ENCODE measurements around the gene HMGN1.

GRCh38 chr21:39300587-39300986 lies 48.3 kb downstream of the HMGN1 start:
- TF ChIP-seq, protein P1, sequence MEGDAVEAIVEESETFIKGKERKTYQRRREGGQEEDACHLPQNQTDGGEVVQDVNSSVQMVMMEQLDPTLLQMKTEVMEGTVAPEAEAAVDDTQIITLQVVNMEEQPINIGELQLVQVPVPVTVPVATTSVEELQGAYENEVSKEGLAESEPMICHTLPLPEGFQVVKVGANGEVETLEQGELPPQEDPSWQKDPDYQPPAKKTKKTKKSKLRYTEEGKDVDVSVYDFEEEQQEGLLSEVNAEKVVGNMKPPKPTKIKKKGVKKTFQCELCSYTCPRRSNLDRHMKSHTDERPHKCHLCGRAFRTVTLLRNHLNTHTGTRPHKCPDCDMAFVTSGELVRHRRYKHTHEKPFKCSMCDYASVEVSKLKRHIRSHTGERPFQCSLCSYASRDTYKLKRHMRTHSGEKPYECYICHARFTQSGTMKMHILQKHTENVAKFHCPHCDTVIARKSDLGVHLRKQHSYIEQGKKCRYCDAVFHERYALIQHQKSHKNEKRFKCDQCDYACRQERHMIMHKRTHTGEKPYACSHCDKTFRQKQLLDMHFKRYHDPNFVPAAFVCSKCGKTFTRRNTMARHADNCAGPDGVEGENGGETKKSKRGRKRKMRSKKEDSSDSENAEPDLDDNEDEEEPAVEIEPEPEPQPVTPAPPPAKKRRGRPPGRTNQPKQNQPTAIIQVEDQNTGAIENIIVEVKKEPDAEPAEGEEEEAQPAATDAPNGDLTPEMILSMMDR (IDR thresholded peaks at IDR 0.05): no peak
- no peak for TF ChIP-seq GRHL2 (CRISPR knock-in tag; IDR thresholded peaks at IDR 0.05; ENCODE audit: insufficient replicate concordance, severe bottlenecking)
- TF ChIP-seq, protein P2, sequence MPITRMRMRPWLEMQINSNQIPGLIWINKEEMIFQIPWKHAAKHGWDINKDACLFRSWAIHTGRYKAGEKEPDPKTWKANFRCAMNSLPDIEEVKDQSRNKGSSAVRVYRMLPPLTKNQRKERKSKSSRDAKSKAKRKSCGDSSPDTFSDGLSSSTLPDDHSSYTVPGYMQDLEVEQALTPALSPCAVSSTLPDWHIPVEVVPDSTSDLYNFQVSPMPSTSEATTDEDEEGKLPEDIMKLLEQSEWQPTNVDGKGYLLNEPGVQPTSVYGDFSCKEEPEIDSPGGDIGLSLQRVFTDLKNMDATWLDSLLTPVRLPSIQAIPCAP (CRISPR knock-in tag; IDR thresholded peaks at IDR 0.05): no peak
- TF ChIP-seq FOXJ3 (CRISPR knock-in tag; IDR thresholded peaks at IDR 0.05; ENCODE audit: borderline replicate concordance): no peak
- TF ChIP-seq, protein P3, sequence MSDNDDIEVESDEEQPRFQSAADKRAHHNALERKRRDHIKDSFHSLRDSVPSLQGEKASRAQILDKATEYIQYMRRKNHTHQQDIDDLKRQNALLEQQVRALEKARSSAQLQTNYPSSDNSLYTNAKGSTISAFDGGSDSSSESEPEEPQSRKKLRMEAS (CRISPR knock-in tag; IDR thresholded peaks at IDR 0.05): no peak
